ENCODE data around the gene IFNA6.

DNA sequence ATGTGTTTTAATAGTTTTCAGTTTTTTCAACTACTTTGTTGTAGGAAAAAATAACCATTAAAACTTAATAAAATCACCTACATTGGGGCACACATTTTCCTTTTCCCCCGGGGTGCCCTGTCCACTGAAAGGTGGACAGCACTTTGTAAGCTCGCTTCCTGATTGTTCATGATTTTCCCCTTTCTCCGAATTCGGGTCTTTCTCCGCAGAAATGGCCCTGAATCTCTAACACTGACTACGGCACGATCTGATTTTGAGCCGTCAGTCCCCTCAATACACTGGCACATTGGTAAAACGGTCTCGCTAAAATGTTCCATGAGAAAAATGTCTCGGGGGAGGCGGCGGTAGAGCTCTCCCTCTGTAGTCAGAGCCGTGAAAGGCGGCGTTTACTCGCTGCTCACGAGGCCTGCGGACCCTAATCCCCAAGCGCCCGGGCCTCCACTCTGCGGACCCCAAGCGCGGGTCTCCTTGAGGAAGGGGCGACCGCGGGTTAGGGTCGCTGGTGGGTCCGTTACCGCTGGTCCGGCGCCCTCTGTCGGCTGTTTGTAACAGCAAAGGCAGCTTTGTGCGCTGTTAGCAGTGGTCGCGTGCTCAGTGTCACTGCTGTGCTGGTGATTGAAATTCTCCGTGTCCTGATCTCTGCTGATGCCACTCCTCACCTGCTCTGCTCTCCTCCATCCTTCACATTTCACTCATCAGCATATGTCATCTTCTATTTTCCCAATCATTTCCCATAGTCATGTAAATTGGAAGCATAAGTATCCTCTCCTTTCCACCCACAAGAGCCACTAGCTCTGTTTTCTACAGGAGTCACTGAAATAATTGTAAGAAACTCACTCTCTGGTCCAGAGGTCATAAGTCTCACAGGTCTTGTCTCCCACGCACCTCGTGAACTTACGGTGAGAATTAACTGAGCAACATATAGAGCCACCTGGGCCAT, 45.4 kb upstream of the IFNA6 start:
- TF ChIP-seq, protein P1, sequence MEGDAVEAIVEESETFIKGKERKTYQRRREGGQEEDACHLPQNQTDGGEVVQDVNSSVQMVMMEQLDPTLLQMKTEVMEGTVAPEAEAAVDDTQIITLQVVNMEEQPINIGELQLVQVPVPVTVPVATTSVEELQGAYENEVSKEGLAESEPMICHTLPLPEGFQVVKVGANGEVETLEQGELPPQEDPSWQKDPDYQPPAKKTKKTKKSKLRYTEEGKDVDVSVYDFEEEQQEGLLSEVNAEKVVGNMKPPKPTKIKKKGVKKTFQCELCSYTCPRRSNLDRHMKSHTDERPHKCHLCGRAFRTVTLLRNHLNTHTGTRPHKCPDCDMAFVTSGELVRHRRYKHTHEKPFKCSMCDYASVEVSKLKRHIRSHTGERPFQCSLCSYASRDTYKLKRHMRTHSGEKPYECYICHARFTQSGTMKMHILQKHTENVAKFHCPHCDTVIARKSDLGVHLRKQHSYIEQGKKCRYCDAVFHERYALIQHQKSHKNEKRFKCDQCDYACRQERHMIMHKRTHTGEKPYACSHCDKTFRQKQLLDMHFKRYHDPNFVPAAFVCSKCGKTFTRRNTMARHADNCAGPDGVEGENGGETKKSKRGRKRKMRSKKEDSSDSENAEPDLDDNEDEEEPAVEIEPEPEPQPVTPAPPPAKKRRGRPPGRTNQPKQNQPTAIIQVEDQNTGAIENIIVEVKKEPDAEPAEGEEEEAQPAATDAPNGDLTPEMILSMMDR (conservative IDR thresholded peaks at IDR 0.05) = peak; percentile 79
- no peak for TF ChIP-seq EZH2 (IDR thresholded peaks at IDR 0.05; ENCODE audit: low read depth)
